OCI-LY7 (cell line): ENCODE data around the gene CHCHD5. TPM values are rescaled to one million over a fixed set of nuclear protein-coding genes. Genes with fewer than 3 reads are reported as not detected.
A peak's percentile ranks its signal among the peaks of the same experiment; 100 is the strongest.

Source experiments
- BruUV-seq: library from RNA; stranded (reverse); fragments of 400-500 nt; replicated peaks from 2 replicates; lab custom pipeline; 2021; lab: Mats Ljungman, UMichigan
- CTCF ChIA-PET: fragments of 300-600 bp; sonication (Branson Sonifier 250); formaldehyde crosslinking; loops from one replicate; lab custom pipeline; 2022; ENCODE audit warnings: antibody characterized with exemption; ENCODE audit not compliant: unreplicated experiment; lab: Charles Lee
- POLR2A ChIA-PET: fragments of 300-600 bp; sonication (Branson Sonifier 250); formaldehyde crosslinking; loops from one replicate; lab custom pipeline; 2022; ENCODE audit warnings: antibody characterized with exemption; lab: Charles Lee
- DNase-seq: peaks from one replicate; pipeline ENCODE4 v3.0.0-alpha.2; 2015; ENCODE audit warnings: low spot score
- H2AFZ ChIP-seq: fragments of 200-600 bp; sonication (generic), shearing (Covaris generic); 2 replicates; pipeline ENCODE4 v1.6.1; 2014; ENCODE audit warnings: mild to moderate bottlenecking, antibody characterized with exemption, low read length, moderate library complexity
- H3K27ac ChIP-seq: fragments of 200-600 bp; sonication (generic); 2 replicates; pipeline ENCODE4 v1.5.1; 2014; ENCODE audit warnings: mixed run types, low read depth, mild to moderate bottlenecking, moderate library complexity, low read length, inconsistent platforms; ENCODE audit not compliant: poor library complexity, severe bottlenecking
- H3K36me3 ChIP-seq: fragments of 200-600 bp; sonication (generic); 2 replicates; pipeline ENCODE4 v1.6.1; 2014; ENCODE audit warnings: mild to moderate bottlenecking, antibody characterized with exemption, low read length, moderate library complexity, mixed read lengths; ENCODE audit not compliant: insufficient read depth
- H3K4me1 ChIP-seq: fragments of 200-600 bp; sonication (generic); 2 replicates; pipeline ENCODE4 v1.5.1; 2014; ENCODE audit warnings: mild to moderate bottlenecking, low read length; ENCODE audit not compliant: insufficient read depth, poor library complexity, severe bottlenecking
- H3K4me2 ChIP-seq: fragments of 200-600 bp; sonication (generic); 2 replicates; pipeline ENCODE4 v1.6.1; 2014; ENCODE audit warnings: mild to moderate bottlenecking, low read length
- H3K4me3 ChIP-seq: fragments of 200-600 bp; sonication (generic); 2 replicates; pipeline ENCODE4 v1.5.1; 2014; ENCODE audit warnings: mild to moderate bottlenecking, low read depth, low read length; ENCODE audit not compliant: poor library complexity, severe bottlenecking
- H3K79me2 ChIP-seq: fragments of 200-600 bp; sonication (generic); 2 replicates; pipeline ENCODE4 v1.6.1; 2016; ENCODE audit warnings: low read depth, mild to moderate bottlenecking, low read length, moderate library complexity, mixed read lengths; ENCODE audit not compliant: insufficient read depth
- H3K9me2 ChIP-seq: fragments of 200-600 bp; sonication (generic); 2 replicates; pipeline ENCODE4 v1.6.1; 2016; ENCODE audit warnings: mild to moderate bottlenecking, low read length, mixed read lengths; ENCODE audit not compliant: insufficient read depth
- H3K9me3 ChIP-seq: fragments of 200-600 bp; sonication (generic); 2 replicates; pipeline ENCODE4 v1.6.1; 2014; ENCODE audit warnings: mild to moderate bottlenecking, mixed run types, low read length, mixed read lengths
- H4K20me1 ChIP-seq: fragments of 200-600 bp; sonication (generic); 2 replicates; pipeline ENCODE4 v1.6.1; 2014; ENCODE audit warnings: mild to moderate bottlenecking, antibody characterized with exemption, low read length, moderate library complexity, mixed read lengths; ENCODE audit not compliant: insufficient read depth
- EZH2phosphoT487 ChIP-seq: fragments of 200-600 bp; sonication (generic); IDR thresholded peaks from 2 replicates; pipeline ENCODE4 v1.6.1; 2018; ENCODE audit warnings: low read depth, borderline replicate concordance, mild to moderate bottlenecking, mixed run types, antibody characterized with exemption, low read length, moderate library complexity, mixed read lengths
- intact Hi-C: fragments of 100-400 bp; cut with micrococcal nuclease; formaldehyde crosslinking; loops from one replicate; pipeline ENCODE4 v1.10.0; 2022; ENCODE audit not compliant: unreplicated experiment
- total RNA-seq, 2 experiments: library from RNA; depleted of rRNA in 1 of 2; stranded (reverse); fragments of >200 nt in 1 of 2; shearing (Covaris generic) in 1 of 2; gene quantifications; 2 replicates each; pipeline ENCODE4 v1.2.3, GENCODE V29; 2014 to 2022
- TF ChIP-seq, protein P1 (sequence below): fragments of 200-600 bp; sonication (generic); conservative IDR thresholded peaks from 2 replicates; pipeline ENCODE4 v1.5.1; 2014; ENCODE audit warnings: mild to moderate bottlenecking, antibody characterized with exemption, low read length, moderate library complexity, mixed read lengths

The CHCHD5 gene
- total RNA-seq, 2 experiments from 2014 or later: 22.5 to 36.0 TPM

DNA sequence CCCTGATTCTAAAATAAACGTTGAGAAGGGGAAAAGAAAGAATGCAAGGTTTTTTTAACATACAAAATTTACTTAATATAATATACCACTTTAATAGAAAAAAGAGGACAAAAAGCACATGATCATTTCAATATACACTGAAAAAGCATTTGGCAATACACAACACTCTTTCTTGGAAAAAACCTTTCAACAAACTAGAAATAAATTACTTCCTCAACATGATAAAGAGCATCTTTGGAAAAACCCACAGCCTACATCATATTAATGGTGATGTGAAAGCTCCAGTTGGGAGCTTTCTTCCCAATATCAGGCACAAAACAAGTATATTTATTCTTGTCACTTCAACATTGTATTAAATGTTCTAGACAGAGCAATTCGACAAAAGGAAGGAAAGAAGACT, 45.1 kb upstream of the CHCHD5 start:
- no peak overlapping the region for H3K27ac ChIP-seq
- intact Hi-C loops: no loop called here
- H2AFZ ChIP-seq: no peak overlapping the region
- H3K36me3 ChIP-seq: no peaks in the 10 kb centered on the region
- CTCF ChIA-PET: no interaction called here
- no peak overlapping the region for H3K4me3 ChIP-seq
- no TSS peak for BruUV-seq
- H3K4me2 ChIP-seq: no peak overlapping the region
- H3K4me1 ChIP-seq: peaks cover 10% of the 10 kb centered on the region
- H3K9me3 ChIP-seq: no peaks in the 10 kb centered on the region
- no peaks in the 10 kb centered on the region for H3K9me2 ChIP-seq
- POLR2A ChIA-PET: no interaction called here
- peaks cover 6% of the 10 kb centered on the region; the same call in 1 of the 2 replicates for H4K20me1 ChIP-seq
- H3K79me2 ChIP-seq: peaks cover 25% of the 10 kb centered on the region
- DNase-seq: no peak
- TF ChIP-seq EZH2phosphoT487: no peak
- TF ChIP-seq, protein P1, sequence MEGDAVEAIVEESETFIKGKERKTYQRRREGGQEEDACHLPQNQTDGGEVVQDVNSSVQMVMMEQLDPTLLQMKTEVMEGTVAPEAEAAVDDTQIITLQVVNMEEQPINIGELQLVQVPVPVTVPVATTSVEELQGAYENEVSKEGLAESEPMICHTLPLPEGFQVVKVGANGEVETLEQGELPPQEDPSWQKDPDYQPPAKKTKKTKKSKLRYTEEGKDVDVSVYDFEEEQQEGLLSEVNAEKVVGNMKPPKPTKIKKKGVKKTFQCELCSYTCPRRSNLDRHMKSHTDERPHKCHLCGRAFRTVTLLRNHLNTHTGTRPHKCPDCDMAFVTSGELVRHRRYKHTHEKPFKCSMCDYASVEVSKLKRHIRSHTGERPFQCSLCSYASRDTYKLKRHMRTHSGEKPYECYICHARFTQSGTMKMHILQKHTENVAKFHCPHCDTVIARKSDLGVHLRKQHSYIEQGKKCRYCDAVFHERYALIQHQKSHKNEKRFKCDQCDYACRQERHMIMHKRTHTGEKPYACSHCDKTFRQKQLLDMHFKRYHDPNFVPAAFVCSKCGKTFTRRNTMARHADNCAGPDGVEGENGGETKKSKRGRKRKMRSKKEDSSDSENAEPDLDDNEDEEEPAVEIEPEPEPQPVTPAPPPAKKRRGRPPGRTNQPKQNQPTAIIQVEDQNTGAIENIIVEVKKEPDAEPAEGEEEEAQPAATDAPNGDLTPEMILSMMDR: no peak

DNA sequence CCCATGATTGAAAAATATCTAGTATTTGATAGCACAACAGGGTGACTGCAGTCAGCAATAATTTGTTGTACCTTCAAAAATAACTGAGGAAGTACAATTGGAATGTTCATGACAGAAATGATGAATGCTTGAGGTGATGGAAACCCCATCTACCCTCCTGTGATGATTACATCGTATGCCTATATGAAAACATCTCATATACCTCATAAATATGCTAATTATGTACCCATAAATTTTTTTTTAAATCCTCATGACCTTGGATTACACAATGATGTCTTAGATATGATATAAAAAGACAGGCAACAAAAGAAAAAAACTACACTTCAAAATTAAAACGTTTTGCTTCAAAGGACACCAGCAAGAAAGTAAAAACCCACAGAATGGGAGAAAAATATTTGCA, 43.5 kb upstream of the CHCHD5 start:
- POLR2A ChIA-PET: interaction anchor here (0.6 to 1.3 kb wide), 4 partner anchors 42 to 486 kb away, joined by 3 to 5 read pairs (median 3); partner anchors contain the start of genes TMEM87B and ZC3H8

More for the DNA sequence above, 43.5 kb upstream of the CHCHD5 start:
- Histone ChIP-seq H3K4me2 (peak overlapping the region; percentile 79), H3K79me2 (peaks cover 41% of the 10 kb centered on the region), H3K4me3 (peak overlapping the region; percentile 91), H3K36me3 (peaks cover 10% of the 10 kb centered on the region), H2AFZ (peak overlapping the region; percentile 83), H4K20me1 (peaks cover 16% of the 10 kb centered on the region), H3K4me1 (peaks cover 23% of the 10 kb centered on the region), H3K9me2 (no peaks in the 10 kb centered on the region), H3K9me3 (no peaks in the 10 kb centered on the region), H3K27ac (peak overlapping the region; percentile 83)
- intact Hi-C loops: loop anchor here (5.0 kb wide), 3 partner anchors 41 to 264 kb away; partner anchors contain the start of genes CHCHD5, SLC20A1 and ZC3H6
- no TSS peak for BruUV-seq
- DNase-seq: peak; percentile 8
- CTCF ChIA-PET: no interaction called here
- TF ChIP-seq, protein P1: no peak
- no peak for TF ChIP-seq EZH2phosphoT487
